ENCODE data around the gene XKR8.

Gene XKR8, protein sequence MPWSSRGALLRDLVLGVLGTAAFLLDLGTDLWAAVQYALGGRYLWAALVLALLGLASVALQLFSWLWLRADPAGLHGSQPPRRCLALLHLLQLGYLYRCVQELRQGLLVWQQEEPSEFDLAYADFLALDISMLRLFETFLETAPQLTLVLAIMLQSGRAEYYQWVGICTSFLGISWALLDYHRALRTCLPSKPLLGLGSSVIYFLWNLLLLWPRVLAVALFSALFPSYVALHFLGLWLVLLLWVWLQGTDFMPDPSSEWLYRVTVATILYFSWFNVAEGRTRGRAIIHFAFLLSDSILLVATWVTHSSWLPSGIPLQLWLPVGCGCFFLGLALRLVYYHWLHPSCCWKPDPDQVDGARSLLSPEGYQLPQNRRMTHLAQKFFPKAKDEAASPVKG

DNA sequence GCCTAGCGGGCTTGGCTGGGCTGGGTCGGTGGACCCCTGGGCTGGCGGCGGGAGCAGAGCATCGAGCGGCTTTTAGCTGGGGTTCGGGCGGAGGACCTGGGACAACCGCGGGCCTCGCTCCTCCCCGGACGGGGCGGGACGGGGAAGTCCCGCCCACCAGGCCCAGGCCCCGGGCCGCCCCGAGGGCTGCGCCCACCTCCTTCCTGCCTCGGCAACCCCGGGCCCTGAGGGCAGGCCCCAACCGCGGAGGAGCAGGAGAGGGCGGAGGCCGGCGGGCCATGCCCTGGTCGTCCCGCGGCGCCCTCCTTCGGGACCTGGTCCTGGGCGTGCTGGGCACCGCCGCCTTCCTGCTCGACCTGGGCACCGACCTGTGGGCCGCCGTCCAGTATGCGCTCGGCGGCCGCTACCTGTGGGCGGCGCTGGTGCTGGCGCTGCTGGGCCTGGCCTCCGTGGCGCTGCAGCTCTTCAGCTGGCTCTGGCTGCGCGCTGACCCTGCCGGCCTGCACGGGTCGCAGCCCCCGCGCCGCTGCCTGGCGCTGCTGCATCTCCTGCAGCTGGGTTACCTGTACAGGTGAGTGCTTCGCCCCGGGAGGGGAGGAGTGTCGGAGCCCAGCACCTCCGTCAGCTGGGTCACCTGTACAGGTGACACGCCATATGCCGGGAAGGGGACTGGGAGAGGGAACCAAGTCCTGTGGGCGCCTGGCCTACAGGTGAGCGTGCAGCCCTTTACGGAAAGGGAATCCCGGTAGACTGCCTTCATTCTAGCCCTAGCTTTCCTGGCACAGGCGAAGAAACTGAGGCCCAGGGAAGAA, at the start of gene XKR8:
Gene XKR8 (plus strand): TSS at position 182 of the 812 bp plus-strand sequence. CDS start 97 bp downstream, at position 279.
- H3K4me3 ChIP-seq (ENCODE audit: low read length): no peak within 1 kb of the TSS
- no peaks in the 10 kb centered on the region for H3K27me3 ChIP-seq (ENCODE audit: insufficient read depth, low read length)
- H2AFZ ChIP-seq (ENCODE audit: low read depth, low read length): no peak within 1 kb of the TSS

DNA sequence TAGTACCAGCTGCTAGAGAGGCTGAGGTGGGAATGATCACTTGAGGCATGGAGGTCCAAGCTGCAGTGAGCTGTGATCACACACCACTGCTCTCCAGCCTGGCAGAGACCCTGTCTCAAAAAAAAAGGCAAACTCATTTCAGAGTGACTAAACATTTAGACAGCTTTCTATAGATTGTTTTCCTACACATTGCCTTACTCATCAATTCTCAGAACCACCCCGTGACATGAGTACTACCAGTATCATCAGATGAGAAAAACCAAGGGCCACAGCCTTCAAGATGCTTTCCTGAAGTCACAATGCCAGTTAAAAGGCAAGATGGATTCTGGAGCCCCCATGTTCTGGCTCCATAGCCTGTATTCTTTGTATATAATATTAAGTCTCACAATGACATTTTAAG, 47.3 kb upstream of the XKR8 start:
- Histone ChIP-seq H3K4me1 (ENCODE audit: insufficient read depth, low read length) (no peaks in the 10 kb centered on the region), H3K27me3 (ENCODE audit: insufficient read depth, low read length) (no peaks in the 10 kb centered on the region), H2AFZ (ENCODE audit: low read depth, low read length) (no peak overlapping the region), H3K4me3 (ENCODE audit: low read length) (no peak overlapping the region), H3K36me3 (ENCODE audit: insufficient read depth, low read length) (peaks cover 40% of the 10 kb centered on the region), H3K9me3 (ENCODE audit: low read length) (no peaks in the 10 kb centered on the region)

More for the DNA sequence above, at the start of gene XKR8:
- H3K4me1 ChIP-seq (ENCODE audit: insufficient read depth, low read length): no peaks in the 10 kb centered on the region
- H3K9me3 ChIP-seq (ENCODE audit: low read length): no peaks in the 10 kb centered on the region
- H3K36me3 ChIP-seq (ENCODE audit: insufficient read depth, low read length): no peaks in the 10 kb centered on the region

DNA sequence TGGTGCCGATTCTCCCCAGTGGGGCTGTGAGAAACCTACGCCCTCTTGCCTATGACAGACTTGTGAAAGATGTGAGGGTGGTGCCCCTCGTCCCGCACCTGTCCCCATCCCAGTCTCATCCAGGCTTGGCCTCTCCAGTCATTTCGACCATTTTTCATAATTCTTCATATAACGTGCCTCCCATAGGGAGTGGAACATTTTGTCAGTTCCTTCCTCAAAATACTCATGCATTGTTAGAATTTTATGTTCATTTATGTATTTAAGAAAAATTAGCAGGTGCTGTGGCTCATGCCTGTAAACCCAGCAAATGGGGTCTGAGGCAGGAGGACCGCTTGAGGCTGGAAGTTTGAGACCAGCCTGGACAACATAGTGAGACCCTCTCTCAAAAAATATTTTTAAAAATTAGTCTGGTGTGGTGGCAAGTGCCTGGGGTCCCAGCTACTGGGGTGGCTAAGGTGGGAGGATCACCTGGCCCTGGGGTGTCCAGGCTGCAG, 44.6 kb upstream of the XKR8 start:
- Histone ChIP-seq H3K4me1 (ENCODE audit: insufficient read depth, low read length) (no peaks in the 10 kb centered on the region), H3K36me3 (ENCODE audit: insufficient read depth, low read length) (peaks cover 18% of the 10 kb centered on the region), H3K4me3 (ENCODE audit: low read length) (peak overlapping the region; percentile 3), H3K27me3 (ENCODE audit: insufficient read depth, low read length) (no peaks in the 10 kb centered on the region), H2AFZ (ENCODE audit: low read depth, low read length) (peak overlapping the region; percentile 27), H3K9me3 (ENCODE audit: low read length) (no peaks in the 10 kb centered on the region)

DNA sequence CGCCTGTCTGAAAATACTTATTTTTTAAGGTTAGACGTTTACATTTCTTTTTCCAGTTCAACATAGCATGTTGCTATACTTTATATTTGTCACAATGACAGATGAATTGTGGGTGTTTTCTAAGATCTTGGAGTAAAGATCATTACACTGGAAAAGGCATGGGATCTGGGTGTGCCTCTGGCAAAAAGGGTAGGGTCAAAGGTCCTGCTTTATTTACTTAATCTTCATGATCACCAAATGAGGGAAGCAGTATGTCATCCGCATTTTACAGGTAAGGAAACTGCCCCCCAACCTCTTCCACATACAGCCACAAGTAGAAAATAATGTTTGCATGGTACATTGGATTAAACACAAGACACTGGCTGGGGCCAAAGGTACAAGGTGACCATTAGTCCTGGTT, 37.5 kb upstream of the XKR8 start:
- no peaks in the 10 kb centered on the region for H3K9me3 ChIP-seq (ENCODE audit: low read length)
- H3K36me3 ChIP-seq (ENCODE audit: insufficient read depth, low read length): no peaks in the 10 kb centered on the region
- no peak overlapping the region for H3K4me3 ChIP-seq (ENCODE audit: low read length)
- no peaks in the 10 kb centered on the region for H3K4me1 ChIP-seq (ENCODE audit: insufficient read depth, low read length)
- peaks cover 13% of the 10 kb centered on the region for H3K27me3 ChIP-seq (ENCODE audit: insufficient read depth, low read length)
- H2AFZ ChIP-seq (ENCODE audit: low read depth, low read length): no peak overlapping the region

DNA sequence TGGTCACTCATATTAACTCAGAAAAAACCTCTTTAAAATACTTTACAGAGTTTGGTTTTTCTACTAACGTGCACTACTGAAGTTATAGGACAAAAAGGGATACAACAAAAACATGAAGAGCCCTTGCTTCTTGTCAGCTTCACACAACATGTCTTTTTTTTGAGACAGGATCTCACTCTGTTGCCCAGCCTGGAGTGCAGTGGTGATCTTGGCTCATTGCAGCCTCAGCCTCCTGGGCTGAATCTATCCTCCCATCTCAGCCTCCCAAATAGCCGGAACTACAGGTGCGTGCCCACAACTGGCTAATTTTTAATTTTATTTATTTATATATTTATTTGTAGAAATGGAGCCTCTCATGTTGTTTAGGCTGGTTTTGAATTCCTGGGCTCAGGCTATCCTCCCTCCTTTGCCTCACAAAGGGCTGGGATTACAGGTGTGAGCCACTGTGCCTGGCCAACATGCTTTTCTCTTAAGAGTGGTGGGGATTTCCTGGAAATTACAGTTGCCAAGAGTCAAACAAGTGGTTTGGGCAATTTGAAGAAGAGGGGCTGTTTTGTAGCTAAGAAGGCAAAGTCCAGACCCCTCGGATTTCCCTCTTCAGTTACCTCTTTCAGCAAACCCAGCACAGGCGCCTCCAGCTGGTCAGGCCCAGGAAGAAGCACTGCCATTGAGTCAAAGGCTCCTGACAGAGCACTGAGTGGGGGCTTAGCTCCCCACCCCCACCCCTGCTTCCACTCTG, 31.4 kb upstream of the XKR8 start:
- Histone ChIP-seq H3K9me3 (ENCODE audit: low read length) (no peaks in the 10 kb centered on the region), H2AFZ (ENCODE audit: low read depth, low read length) (no peak overlapping the region), H3K4me1 (ENCODE audit: insufficient read depth, low read length) (no peaks in the 10 kb centered on the region), H3K36me3 (ENCODE audit: insufficient read depth, low read length) (no peaks in the 10 kb centered on the region), H3K4me3 (ENCODE audit: low read length) (no peak overlapping the region), H3K27me3 (ENCODE audit: insufficient read depth, low read length) (peaks cover 9% of the 10 kb centered on the region)

DNA sequence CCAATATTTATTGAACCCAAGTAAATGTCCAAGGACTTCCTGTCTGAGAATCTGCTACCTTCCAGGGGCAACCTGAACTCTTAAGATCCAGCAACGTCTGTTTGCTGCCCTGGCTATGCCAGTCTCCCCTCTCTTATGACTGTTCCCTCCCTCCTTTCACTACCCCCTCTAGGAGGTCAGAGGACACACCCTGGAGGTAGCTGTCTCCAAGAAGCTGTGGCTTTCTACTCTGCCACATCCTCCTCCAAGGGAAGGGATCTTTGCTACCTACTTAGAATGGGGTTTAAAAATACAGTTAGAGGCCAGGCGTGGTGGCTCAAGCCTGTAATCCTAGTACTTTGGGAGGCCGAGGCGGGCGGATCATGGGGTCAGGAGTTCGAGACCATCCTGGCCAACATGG, 28.6 kb upstream of the XKR8 start:
- no peak overlapping the region for H3K4me3 ChIP-seq (ENCODE audit: low read length)
- no peaks in the 10 kb centered on the region for H3K9me3 ChIP-seq (ENCODE audit: low read length)
- peaks cover 21% of the 10 kb centered on the region for H3K27me3 ChIP-seq (ENCODE audit: insufficient read depth, low read length)
- H3K4me1 ChIP-seq (ENCODE audit: insufficient read depth, low read length): peaks cover 8% of the 10 kb centered on the region
- no peak overlapping the region for H2AFZ ChIP-seq (ENCODE audit: low read depth, low read length)
- no peaks in the 10 kb centered on the region for H3K36me3 ChIP-seq (ENCODE audit: insufficient read depth, low read length)

DNA sequence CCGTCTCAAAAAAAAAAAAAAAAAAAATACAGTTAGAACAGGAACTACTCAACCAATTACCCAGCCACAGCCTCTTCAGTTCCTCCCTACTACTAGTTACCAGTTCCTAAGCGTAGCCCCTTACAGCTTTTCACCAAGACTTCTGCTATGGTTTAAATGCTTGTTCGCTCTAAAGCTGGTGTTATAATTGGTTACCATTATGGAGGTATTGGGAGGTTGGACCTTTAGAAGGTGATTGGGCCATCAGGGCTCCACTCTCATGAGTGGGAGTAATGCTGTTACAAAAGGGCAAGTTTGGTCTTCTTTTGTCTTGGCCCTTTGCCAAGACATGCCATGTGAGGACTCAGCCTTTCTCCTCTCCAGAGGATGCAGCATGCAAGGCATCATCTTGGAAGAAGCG, 28.0 kb upstream of the XKR8 start:
- no peaks in the 10 kb centered on the region for H3K9me3 ChIP-seq (ENCODE audit: low read length)
- no peak overlapping the region for H3K4me3 ChIP-seq (ENCODE audit: low read length)
- no peak overlapping the region for H2AFZ ChIP-seq (ENCODE audit: low read depth, low read length)
- peaks cover 17% of the 10 kb centered on the region for H3K27me3 ChIP-seq (ENCODE audit: insufficient read depth, low read length)
- H3K36me3 ChIP-seq (ENCODE audit: insufficient read depth, low read length): no peaks in the 10 kb centered on the region
- H3K4me1 ChIP-seq (ENCODE audit: insufficient read depth, low read length): peaks cover 8% of the 10 kb centered on the region

DNA sequence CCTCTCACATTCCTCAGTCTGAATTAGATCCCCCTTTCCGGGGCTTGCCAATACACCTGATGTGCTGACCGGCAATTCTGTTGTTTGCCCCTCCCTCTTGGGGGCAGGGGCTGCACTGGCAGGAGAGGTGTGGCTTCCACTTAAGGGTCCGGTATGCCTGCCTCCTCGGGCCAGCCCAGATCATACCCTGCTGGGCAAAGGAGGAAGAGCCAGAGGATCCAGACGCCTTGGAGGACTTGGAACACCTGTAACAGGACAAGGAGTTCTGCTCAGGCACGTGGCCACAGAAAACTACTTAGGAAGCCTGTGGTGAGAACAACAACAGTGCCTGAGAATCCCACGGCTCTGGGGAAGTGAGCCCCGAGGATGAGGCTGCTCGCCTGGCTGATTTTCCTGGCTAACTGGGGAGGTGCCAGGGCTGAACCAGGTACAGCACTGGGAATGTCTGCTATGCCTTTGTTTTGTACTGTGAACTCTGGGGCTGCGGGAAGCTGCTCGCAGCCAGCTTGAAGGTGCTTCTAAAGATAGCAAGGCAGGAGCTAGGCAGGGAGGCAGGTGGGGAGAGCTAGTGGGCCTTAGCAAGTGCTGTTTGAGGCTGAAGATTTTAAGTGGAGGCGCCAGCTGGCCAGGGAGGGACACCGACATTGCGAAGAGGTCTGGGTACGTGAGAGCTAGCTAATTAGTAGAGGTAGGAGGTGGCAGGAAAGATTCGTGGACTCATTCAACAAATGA, 24.8 kb upstream of the XKR8 start, which contains the start of gene SMPDL3B:
Gene SMPDL3B (plus strand): TSS at position 183 of the 732 bp plus-strand sequence. CDS start 184 bp downstream, at position 367.
- peaks cover 8% of the 10 kb centered on the region for H3K4me1 ChIP-seq (ENCODE audit: insufficient read depth, low read length)
- peaks cover 24% of the 10 kb centered on the region for H3K27me3 ChIP-seq (ENCODE audit: insufficient read depth, low read length)
- H3K36me3 ChIP-seq (ENCODE audit: insufficient read depth, low read length): no peaks in the 10 kb centered on the region
- peak within 1 kb of the TSS; percentile 11 for H3K4me3 ChIP-seq (ENCODE audit: low read length)
- H3K9me3 ChIP-seq (ENCODE audit: low read length): no peaks in the 10 kb centered on the region
- peak within 1 kb of the TSS; percentile 21 for H2AFZ ChIP-seq (ENCODE audit: low read depth, low read length)

DNA sequence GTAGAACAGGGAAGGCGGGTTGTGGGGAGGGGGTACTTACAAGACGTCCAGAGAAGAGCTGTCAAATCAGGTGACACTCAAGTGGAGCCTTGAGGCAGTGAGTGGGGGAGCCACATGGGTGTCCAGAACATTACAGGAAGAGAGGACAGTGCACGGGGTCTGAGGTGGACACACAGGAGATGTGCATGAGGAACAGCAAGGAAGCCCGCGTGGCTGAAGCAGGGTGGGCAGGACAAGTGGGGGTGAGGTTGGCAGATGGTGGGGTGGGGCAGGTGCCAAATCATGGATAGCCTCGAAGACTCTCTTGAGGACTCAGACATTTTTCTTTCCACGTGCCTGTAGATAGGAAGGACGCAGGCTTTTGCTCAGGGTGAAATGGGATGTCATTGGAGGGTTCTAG, 24.1 kb upstream of the XKR8 start:
- no peaks in the 10 kb centered on the region for H3K9me3 ChIP-seq (ENCODE audit: low read length)
- H3K4me1 ChIP-seq (ENCODE audit: insufficient read depth, low read length): peaks cover 8% of the 10 kb centered on the region
- no peak overlapping the region for H2AFZ ChIP-seq (ENCODE audit: low read depth, low read length)
- peaks cover 24% of the 10 kb centered on the region for H3K27me3 ChIP-seq (ENCODE audit: insufficient read depth, low read length)
- H3K36me3 ChIP-seq (ENCODE audit: insufficient read depth, low read length): no peaks in the 10 kb centered on the region
- no peak overlapping the region for H3K4me3 ChIP-seq (ENCODE audit: low read length)

DNA sequence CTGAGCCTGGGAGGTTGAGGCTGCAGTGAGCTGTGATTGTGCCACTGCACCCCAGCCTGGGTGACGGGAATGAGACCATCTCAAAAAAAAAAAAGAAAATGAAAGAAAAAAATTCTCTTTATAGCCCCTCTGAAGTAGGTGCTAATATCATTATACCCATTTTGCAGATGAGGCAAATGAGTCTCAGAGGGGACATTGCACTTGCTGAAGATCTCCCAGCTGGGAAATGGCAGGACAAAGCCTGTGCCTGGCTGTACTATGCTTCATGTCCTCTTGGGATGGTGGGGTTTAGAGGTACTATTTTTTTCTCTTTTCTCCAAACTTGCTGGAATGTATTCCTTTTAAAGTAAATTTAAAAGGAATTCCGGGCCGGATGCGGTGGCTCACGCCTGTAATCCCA, 23.4 kb upstream of the XKR8 start:
- Histone ChIP-seq H3K4me3 (ENCODE audit: low read length) (no peak overlapping the region), H3K9me3 (ENCODE audit: low read length) (no peaks in the 10 kb centered on the region), H3K36me3 (ENCODE audit: insufficient read depth, low read length) (no peaks in the 10 kb centered on the region), H2AFZ (ENCODE audit: low read depth, low read length) (no peak overlapping the region), H3K4me1 (ENCODE audit: insufficient read depth, low read length) (peaks cover 8% of the 10 kb centered on the region), H3K27me3 (ENCODE audit: insufficient read depth, low read length) (peaks cover 24% of the 10 kb centered on the region)

DNA sequence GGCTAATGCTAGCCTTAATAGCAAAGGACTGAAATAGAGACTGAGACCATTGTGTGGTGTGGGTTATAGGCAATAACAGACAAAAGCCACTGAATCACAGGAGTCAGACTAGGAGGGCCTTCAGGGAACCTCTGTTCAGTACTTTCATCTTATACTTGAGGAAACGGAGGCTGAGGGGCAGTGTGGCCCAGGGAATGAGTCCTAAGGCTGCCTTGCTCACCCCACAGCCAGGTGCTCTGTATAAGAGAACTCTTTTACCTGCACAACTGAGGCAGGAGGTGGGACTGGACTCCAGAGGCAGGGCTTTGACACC, 22.3 kb upstream of the XKR8 start:
- Histone ChIP-seq H3K9me3 (ENCODE audit: low read length) (no peaks in the 10 kb centered on the region), H3K4me3 (ENCODE audit: low read length) (no peak overlapping the region), H3K27me3 (ENCODE audit: insufficient read depth, low read length) (peaks cover 24% of the 10 kb centered on the region), H3K36me3 (ENCODE audit: insufficient read depth, low read length) (no peaks in the 10 kb centered on the region), H3K4me1 (ENCODE audit: insufficient read depth, low read length) (peaks cover 8% of the 10 kb centered on the region), H2AFZ (ENCODE audit: low read depth, low read length) (no peak overlapping the region)

DNA sequence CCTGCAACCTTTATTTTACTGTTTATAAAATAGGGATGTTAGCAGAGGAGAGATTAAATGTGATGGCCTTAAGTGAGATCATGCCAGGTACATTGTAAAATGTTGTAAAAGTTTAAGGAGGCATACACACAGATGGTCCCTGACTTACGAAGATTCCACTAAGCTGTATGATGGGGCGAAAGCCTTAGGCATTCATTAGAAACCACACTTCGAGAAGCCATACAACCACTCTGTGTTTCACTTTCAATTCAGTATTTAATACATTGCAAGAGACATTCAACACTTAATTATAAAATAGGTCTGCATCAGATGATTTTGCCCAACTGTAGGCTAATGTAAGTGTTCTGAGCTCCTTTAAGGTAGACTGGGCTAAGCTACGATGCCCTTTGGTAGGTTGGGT, 21.3 kb upstream of the XKR8 start:
- H3K4me3 ChIP-seq (ENCODE audit: low read length): no peak overlapping the region
- no peak overlapping the region for H2AFZ ChIP-seq (ENCODE audit: low read depth, low read length)
- H3K4me1 ChIP-seq (ENCODE audit: insufficient read depth, low read length): peaks cover 8% of the 10 kb centered on the region
- peaks cover 24% of the 10 kb centered on the region for H3K27me3 ChIP-seq (ENCODE audit: insufficient read depth, low read length)
- no peaks in the 10 kb centered on the region for H3K9me3 ChIP-seq (ENCODE audit: low read length)
- no peaks in the 10 kb centered on the region for H3K36me3 ChIP-seq (ENCODE audit: insufficient read depth, low read length)
